Measurements from ENCODE around the gene SLC23A2. TPM values are rescaled to one million over a fixed set of nuclear protein-coding genes. Genes with fewer than 3 reads are reported as not detected.

Gene SLC23A2
- polyA plus RNA-seq, 3 donors = 3.3 to 28.4 (median 6.4) TPM

DNA sequence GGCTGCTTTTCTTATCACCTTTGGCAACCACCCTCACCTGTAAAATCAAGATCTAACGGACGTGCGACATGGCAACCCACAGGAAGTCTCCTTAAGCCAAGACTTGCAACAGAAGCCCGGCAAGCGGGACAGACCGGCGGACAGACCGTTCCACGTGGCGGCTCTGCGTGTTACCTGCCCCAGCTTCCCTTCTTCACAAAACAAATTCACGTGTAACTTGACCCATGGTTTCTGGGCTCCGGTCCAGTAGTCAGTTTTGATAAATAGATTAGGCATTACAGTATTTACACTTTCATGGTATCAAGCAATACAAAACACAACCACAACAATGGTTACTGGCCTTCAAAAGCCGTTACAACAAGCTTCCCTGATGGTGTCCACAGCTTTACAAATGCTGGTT is 145.8 kb downstream of the SLC23A2 start:
- Histone ChIP-seq H3K36me3 (replicated peaks in 1 of 2; ENCODE audit: control insufficient read depth in 1 of 2, insufficient read depth in 2 of 2, low read length in 2 of 2) (peaks cover 55 to 77% of the 10 kb centered on the region in 2 donors), H2AFZ (ENCODE audit: insufficient read depth, low read depth, low read length, poor library complexity, severe bottlenecking) (no peak overlapping the region), H3K4me2 (replicated peaks; ENCODE audit: extremely low read depth, low read length, poor library complexity, severe bottlenecking) (no peak overlapping the region), H3K9ac (ENCODE audit: insufficient read depth, low read length, poor library complexity, severe bottlenecking) (no peak overlapping the region), H3K79me2 (ENCODE audit: insufficient read depth, low read length) (no peaks in the 10 kb centered on the region), H3K27me3 (ENCODE audit: control insufficient read depth in 2 of 2, insufficient read depth in 2 of 2, low read length in 2 of 2) (no peaks in the 10 kb centered on the region), H4K20me1 (ENCODE audit: insufficient read depth, low read length) (no peaks in the 10 kb centered on the region), H3K9me3 (replicated peaks in 1 of 2; ENCODE audit: control insufficient read depth in 1 of 2, insufficient read depth in 1 of 2, low read length in 2 of 2) (no peaks in the 10 kb centered on the region), H3K4me1 (ENCODE audit: control insufficient read depth in 1 of 2, insufficient read depth in 2 of 2, low read length in 2 of 2) (peaks cover 19 to 23% of the 10 kb centered on the region in 2 donors), H3K4me3 (replicated peaks in 1 of 3; ENCODE audit: low read depth in 2 of 3, low read length in 3 of 3) (no peak overlapping the region), H3K27ac (ENCODE audit: low read depth in 1 of 2, low read length in 2 of 2) (no peak overlapping the region)
- intact Hi-C loops (cut with micrococcal nuclease) = no loop called here
- no peak overlapping the region for H3K4me3 Mint-ChIP-seq
- peaks cover 21% of the 10 kb centered on the region for H3K4me1 Mint-ChIP-seq
- DNase-seq = no peak
- peak overlapping the region in 1 of 7 donors; percentile 66 for H3K27ac Mint-ChIP-seq
- H3K27me3 Mint-ChIP-seq (ENCODE audit: low read depth in 3 of 3) = peaks cover 0 to 5% (median 0%) of the 10 kb centered on the region in 3 donors
- TF ChIP-seq, protein P1, sequence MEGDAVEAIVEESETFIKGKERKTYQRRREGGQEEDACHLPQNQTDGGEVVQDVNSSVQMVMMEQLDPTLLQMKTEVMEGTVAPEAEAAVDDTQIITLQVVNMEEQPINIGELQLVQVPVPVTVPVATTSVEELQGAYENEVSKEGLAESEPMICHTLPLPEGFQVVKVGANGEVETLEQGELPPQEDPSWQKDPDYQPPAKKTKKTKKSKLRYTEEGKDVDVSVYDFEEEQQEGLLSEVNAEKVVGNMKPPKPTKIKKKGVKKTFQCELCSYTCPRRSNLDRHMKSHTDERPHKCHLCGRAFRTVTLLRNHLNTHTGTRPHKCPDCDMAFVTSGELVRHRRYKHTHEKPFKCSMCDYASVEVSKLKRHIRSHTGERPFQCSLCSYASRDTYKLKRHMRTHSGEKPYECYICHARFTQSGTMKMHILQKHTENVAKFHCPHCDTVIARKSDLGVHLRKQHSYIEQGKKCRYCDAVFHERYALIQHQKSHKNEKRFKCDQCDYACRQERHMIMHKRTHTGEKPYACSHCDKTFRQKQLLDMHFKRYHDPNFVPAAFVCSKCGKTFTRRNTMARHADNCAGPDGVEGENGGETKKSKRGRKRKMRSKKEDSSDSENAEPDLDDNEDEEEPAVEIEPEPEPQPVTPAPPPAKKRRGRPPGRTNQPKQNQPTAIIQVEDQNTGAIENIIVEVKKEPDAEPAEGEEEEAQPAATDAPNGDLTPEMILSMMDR (IDR thresholded peaks at IDR 0.05) = no peak
- H3K36me3 Mint-ChIP-seq = peaks cover 77 to 78% of the 10 kb centered on the region in 2 donors
- H3K9me3 Mint-ChIP-seq = no peaks in the 10 kb centered on the region
- WGBS (ENCODE audit: insufficient coverage) = no CpG with 5 or more reads among the region's 14 CpGs

DNA sequence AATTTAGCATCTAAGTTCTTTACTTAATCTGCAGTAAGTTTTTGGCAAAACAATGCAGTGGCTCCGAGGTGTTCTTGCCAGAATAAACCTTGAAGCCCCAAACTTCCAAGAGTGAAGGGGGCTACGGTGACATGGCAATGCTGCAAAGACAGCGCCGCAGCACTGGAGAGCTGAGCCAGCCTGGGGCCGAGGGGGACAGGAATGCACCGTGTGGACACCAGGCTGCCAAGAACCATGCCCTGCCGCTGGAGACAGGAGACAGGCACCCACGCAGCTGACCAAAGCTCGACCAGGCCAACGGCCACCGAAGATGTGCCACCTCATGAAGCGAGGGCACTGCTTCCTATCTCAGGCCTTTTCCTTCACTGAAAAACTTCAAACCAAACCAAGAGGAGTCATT is 146.2 kb downstream of the SLC23A2 start:
- Histone ChIP-seq H3K9me3 (replicated peaks in 1 of 2; ENCODE audit: control insufficient read depth in 1 of 2, insufficient read depth in 1 of 2, low read length in 2 of 2) (no peaks in the 10 kb centered on the region), H3K4me1 (ENCODE audit: control insufficient read depth in 1 of 2, insufficient read depth in 2 of 2, low read length in 2 of 2) (peaks cover 19 to 23% of the 10 kb centered on the region in 2 donors), H2AFZ (ENCODE audit: insufficient read depth, low read depth, low read length, poor library complexity, severe bottlenecking) (no peak overlapping the region), H3K36me3 (replicated peaks in 1 of 2; ENCODE audit: control insufficient read depth in 1 of 2, insufficient read depth in 2 of 2, low read length in 2 of 2) (peaks cover 51 to 73% of the 10 kb centered on the region in 2 donors), H3K27me3 (ENCODE audit: control insufficient read depth in 2 of 2, insufficient read depth in 2 of 2, low read length in 2 of 2) (no peaks in the 10 kb centered on the region), H3K4me3 (replicated peaks in 1 of 3; ENCODE audit: low read depth in 2 of 3, low read length in 3 of 3) (no peak overlapping the region), H4K20me1 (ENCODE audit: insufficient read depth, low read length) (no peaks in the 10 kb centered on the region), H3K79me2 (ENCODE audit: insufficient read depth, low read length) (no peaks in the 10 kb centered on the region), H3K27ac (ENCODE audit: low read depth in 1 of 2, low read length in 2 of 2) (no peak overlapping the region), H3K4me2 (replicated peaks; ENCODE audit: extremely low read depth, low read length, poor library complexity, severe bottlenecking) (no peak overlapping the region), H3K9ac (ENCODE audit: insufficient read depth, low read length, poor library complexity, severe bottlenecking) (no peak overlapping the region)
- Mint-ChIP-seq H3K9me3 (no peaks in the 10 kb centered on the region), H3K36me3 (peaks cover 73 to 74% of the 10 kb centered on the region in 2 donors), H3K27me3 (ENCODE audit: low read depth in 3 of 3) (peaks cover 0 to 5% (median 0%) of the 10 kb centered on the region in 3 donors), H3K4me3 (no peak overlapping the region), H3K4me1 (peaks cover 21% of the 10 kb centered on the region), H3K27ac (peak overlapping the region in 1 of 7 donors; percentile 66)
- 93% methylated on average over 6 of the region's 12 CpGs for WGBS (ENCODE audit: insufficient coverage)
- TF ChIP-seq, protein P1 (IDR thresholded peaks at IDR 0.05) = no peak
- no peak for DNase-seq
- intact Hi-C loops (cut with micrococcal nuclease) = no loop called here
